ENCODE data around the gene SLC29A3. TPM values are rescaled to one million over a fixed set of nuclear protein-coding genes. Genes with fewer than 3 reads are reported as not detected.

The SLC29A3 gene
- total and polyA plus RNA-seq, 2 of the 8 experiments (the other 6 are each of a cell fraction or from before 2014, with no cell fraction given) = 14.0 to 24.6 TPM

Other genes with a start within 250 kb of the SLC29A3 start
- 31.8 and 31.9 TPM in 2 replicates for gene UNC5B, start 106.7 kb upstream of the SLC29A3 start, total RNA-seq (2021; fragmentation: NEBNext Ultra II Directional; extraction: Animal tissue kit (Norgen Biotek cat#: 25700))
- 27.9 and 34.1 TPM in 2 replicates for gene UNC5B, start 106.7 kb upstream of the SLC29A3 start, polyA plus RNA-seq (2011; rRNA removed)
- gene CDH23, start 77.7 kb downstream of the SLC29A3 start, total RNA-seq (2021; fragmentation: NEBNext Ultra II Directional; extraction: Animal tissue kit (Norgen Biotek cat#: 25700)) = 1.9 and 2.0 TPM in 2 replicates
- 4.9 and 6.3 TPM in 2 replicates for gene CDH23, start 77.7 kb downstream of the SLC29A3 start, polyA plus RNA-seq (2011; rRNA removed)

Measured in H1 (cell line).